ENCODE results near the gene CALY. TPM values are rescaled to one million over a fixed set of nuclear protein-coding genes. Genes with fewer than 3 reads are reported as not detected.

The CALY gene
- total RNA-seq, 2 donors from 2014 or later: 0.98 TPM; not detected in 1

DNA sequence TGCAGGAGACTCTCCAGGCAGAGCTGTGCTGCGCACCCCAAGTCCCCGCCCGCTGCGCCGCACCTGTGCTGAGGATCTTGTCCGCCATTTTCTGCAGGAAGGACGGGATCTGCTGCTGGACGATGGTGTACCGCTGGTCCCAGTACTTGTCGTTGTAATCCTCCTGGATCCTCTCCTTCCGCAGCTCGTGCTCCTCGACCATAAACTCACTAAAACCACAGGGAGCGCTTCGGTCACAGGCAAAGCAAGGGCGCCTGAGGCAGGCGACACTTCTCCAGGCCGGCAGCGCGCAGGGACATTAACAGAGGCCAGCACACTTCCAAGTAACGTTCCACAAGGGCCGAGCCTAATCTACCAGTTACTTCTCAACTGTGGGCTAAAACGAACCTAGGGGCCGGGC lies 46.9 kb downstream of the CALY start:
- DNase-seq (ENCODE audit: low spot score): no peak
- Histone ChIP-seq H3K4me1 (no peaks in the 10 kb centered on the region), H3K27me3 (no peaks in the 10 kb centered on the region), H3K27ac (no peak overlapping the region), H3K9me3 (no peaks in the 10 kb centered on the region), H3K36me3 (peaks cover 83% of the 10 kb centered on the region), H3K4me3 (no peak overlapping the region)
- TF ChIP-seq, protein P1, sequence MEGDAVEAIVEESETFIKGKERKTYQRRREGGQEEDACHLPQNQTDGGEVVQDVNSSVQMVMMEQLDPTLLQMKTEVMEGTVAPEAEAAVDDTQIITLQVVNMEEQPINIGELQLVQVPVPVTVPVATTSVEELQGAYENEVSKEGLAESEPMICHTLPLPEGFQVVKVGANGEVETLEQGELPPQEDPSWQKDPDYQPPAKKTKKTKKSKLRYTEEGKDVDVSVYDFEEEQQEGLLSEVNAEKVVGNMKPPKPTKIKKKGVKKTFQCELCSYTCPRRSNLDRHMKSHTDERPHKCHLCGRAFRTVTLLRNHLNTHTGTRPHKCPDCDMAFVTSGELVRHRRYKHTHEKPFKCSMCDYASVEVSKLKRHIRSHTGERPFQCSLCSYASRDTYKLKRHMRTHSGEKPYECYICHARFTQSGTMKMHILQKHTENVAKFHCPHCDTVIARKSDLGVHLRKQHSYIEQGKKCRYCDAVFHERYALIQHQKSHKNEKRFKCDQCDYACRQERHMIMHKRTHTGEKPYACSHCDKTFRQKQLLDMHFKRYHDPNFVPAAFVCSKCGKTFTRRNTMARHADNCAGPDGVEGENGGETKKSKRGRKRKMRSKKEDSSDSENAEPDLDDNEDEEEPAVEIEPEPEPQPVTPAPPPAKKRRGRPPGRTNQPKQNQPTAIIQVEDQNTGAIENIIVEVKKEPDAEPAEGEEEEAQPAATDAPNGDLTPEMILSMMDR (IDR thresholded peaks at IDR 0.05): no peak

DNA sequence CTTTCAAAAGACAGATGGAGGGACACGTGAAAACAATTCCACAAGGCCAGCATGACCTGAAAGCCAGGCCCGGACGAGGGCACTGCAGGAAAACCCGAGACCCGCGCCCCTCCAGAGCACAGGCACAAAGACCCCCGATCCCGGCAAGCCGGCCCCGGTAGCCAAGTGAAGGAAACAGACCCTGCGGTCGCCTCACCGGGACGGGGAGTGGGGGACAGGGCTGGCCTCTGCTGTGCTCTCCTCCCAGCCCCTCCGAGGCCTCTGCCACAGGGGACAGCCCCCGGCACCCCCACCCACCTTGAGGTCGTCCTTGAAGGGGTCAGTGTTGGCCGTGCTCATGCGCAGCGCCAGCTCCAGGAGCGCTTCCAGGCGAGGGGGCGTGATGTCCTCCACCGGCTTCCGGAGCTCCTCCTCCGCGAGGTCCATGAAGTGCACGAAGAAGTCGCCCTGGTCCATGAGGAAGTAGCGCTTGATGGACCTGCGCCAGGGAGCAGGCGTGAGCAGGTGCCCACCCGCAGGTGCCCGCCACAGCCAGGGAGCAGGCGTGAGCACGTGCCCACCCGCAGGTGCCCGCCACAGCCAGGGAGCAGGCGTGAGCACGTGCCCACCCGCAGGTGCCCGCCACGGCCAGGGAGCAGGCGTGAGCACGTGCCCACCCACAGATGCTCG lies 48.7 kb downstream of the CALY start:
- TF ChIP-seq, protein P1 (IDR thresholded peaks at IDR 0.05): no peak
- Histone ChIP-seq H3K27ac (no peak overlapping the region), H3K9me3 (no peaks in the 10 kb centered on the region), H3K36me3 (peaks cover 83% of the 10 kb centered on the region), H3K4me3 (no peak overlapping the region), H3K4me1 (no peaks in the 10 kb centered on the region), H3K27me3 (no peaks in the 10 kb centered on the region)
- DNase-seq (ENCODE audit: low spot score): no peak

DNA sequence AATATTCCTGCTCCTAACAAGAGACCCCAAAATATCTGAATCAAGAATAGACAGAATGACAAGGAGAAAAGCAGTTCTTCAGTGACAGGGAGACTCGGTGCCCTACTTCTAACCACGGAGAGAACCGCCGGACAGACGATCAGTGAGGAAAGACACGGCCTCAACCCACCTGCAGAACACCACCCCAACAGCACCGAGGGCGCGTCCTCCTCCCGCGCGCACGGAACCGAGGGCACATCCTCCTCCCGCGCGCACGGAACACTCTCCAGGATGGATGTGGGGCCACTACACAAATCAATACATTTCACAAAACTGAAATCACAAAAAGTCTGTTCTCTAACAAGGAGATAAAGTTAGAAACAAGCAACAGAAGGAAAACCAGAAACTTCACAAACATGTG lies 50.3 kb downstream of the CALY start:
- Histone ChIP-seq H3K4me3 (no peak overlapping the region), H3K27me3 (no peaks in the 10 kb centered on the region), H3K36me3 (peaks cover 92% of the 10 kb centered on the region), H3K4me1 (no peaks in the 10 kb centered on the region), H3K27ac (no peak overlapping the region), H3K9me3 (no peaks in the 10 kb centered on the region)
- TF ChIP-seq, protein P1 (IDR thresholded peaks at IDR 0.05): no peak
- no peak for DNase-seq (ENCODE audit: low spot score)

DNA sequence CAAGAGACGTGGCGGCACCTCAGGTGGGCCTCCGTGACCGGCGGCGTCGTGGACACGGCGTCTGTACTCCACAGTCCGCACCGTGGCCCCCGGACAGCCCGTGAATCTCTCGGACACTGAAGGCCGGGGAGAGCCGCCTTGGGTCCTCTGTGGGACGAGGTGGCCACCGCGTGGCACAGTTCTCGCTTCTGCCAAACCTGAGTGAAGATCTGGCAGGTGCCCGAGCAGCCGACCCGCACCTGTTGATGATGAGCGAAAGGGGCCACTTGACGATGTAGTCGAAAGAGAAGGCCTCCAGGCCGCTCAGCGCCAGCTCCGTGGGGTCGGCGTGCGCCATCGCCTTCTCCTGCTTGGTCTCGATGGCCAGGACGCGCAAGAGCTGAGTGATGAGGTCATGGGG lies 51.5 kb downstream of the CALY start:
- H3K27ac ChIP-seq: no peak overlapping the region
- H3K27me3 ChIP-seq: no peaks in the 10 kb centered on the region
- no peaks in the 10 kb centered on the region for H3K4me1 ChIP-seq
- peaks cover 93% of the 10 kb centered on the region for H3K36me3 ChIP-seq
- DNase-seq (ENCODE audit: low spot score): no peak
- H3K4me3 ChIP-seq: no peak overlapping the region
- H3K9me3 ChIP-seq: no peaks in the 10 kb centered on the region
- TF ChIP-seq, protein P1 (IDR thresholded peaks at IDR 0.05): no peak

DNA sequence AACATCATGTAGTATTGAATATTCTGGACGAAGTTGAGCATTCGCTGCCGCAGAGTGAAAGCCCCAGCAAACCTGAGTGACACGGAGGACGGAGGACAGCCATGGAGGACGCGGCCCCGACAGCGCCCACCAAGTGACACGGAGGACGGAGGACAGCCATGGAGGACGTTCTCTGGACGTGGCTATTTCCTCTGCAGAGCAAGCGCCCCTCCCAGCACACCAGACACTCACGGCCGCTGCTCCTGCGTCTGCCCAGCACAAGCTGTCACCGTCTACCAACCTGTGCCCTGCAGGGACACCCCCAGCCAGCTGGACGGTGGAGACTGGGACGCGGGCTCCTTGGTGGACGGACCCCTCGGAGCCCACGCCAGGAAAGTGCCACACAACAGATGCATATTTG lies 52.8 kb downstream of the CALY start:
- Histone ChIP-seq H3K4me3 (no peak overlapping the region), H3K9me3 (no peaks in the 10 kb centered on the region), H3K4me1 (no peaks in the 10 kb centered on the region), H3K36me3 (peaks cover 94% of the 10 kb centered on the region), H3K27ac (no peak overlapping the region), H3K27me3 (no peaks in the 10 kb centered on the region)
- no peak for DNase-seq (ENCODE audit: low spot score)
- TF ChIP-seq, protein P1 (IDR thresholded peaks at IDR 0.05): no peak

DNA sequence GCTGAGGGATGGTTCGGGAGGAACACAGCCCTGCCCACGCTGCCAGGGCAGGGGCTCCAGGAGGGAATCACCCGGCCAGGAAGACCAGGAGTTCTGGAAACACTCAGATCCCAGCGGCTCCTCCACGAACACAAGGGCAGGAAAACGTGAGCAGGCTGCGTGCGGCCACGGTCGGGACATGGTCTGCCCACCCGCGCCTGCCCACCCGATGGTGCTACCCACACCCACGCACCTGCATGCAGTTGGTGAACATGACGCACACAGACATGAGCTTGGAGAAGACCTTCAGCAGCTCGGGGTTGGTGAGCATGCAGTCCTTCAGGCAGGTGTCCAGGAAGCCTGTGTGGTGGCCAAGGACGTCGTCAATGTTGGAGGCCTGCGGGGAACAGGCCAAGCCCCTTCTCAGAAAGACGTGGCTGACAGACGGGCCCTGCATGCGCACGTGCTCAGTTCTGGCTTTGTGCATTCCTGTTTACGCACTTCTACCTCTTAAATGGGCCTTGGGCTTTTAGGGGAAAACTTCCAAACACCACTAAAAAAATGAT lies 53.8 kb downstream of the CALY start:
- TF ChIP-seq, protein P1 (IDR thresholded peaks at IDR 0.05): no peak
- Histone ChIP-seq H3K27me3 (no peaks in the 10 kb centered on the region), H3K36me3 (peaks cover 85% of the 10 kb centered on the region), H3K4me3 (no peak overlapping the region), H3K27ac (no peak overlapping the region), H3K4me1 (peaks cover 0 to 3% of the 10 kb centered on the region in 2 donors), H3K9me3 (no peaks in the 10 kb centered on the region)
- no peak for DNase-seq (ENCODE audit: low spot score)

All from right atrium auricular region (tissue), 2 donors.